ENCODE measurements around the gene GANAB.
"Not testable (repeated sequence)": the region's sequence is repeated elsewhere in the genome, so short reads cannot be mapped to it uniquely, and the experiment has no call there.

The GANAB gene

GRCh38 chr11:62665075-62665598 lies 18.7 kb upstream of the GANAB start, which contains the start of the genes C11orf98 and CSKMT:
TSS of gene C11orf98 (minus strand) at chr11:62665210. CDS start at chr11:62665169, 41 bp downstream.
TSS of gene CSKMT (plus strand) at chr11:62665312. CDS start at chr11:62665880, 568 bp downstream.
- TF ChIP-seq, protein P1, sequence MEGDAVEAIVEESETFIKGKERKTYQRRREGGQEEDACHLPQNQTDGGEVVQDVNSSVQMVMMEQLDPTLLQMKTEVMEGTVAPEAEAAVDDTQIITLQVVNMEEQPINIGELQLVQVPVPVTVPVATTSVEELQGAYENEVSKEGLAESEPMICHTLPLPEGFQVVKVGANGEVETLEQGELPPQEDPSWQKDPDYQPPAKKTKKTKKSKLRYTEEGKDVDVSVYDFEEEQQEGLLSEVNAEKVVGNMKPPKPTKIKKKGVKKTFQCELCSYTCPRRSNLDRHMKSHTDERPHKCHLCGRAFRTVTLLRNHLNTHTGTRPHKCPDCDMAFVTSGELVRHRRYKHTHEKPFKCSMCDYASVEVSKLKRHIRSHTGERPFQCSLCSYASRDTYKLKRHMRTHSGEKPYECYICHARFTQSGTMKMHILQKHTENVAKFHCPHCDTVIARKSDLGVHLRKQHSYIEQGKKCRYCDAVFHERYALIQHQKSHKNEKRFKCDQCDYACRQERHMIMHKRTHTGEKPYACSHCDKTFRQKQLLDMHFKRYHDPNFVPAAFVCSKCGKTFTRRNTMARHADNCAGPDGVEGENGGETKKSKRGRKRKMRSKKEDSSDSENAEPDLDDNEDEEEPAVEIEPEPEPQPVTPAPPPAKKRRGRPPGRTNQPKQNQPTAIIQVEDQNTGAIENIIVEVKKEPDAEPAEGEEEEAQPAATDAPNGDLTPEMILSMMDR (IDR thresholded peaks at IDR 0.05; ENCODE audit: insufficient read depth, low read length, poor library complexity, severe bottlenecking), result no peak
- H3K36me3 ChIP-seq (ENCODE audit: control insufficient read depth, insufficient read depth, low read length), result peaks cover 15% of the 10 kb centered on the region
- peak; percentile 96 for DNase-seq (ENCODE audit: extremely low read depth, insufficient read length)

DNA sequence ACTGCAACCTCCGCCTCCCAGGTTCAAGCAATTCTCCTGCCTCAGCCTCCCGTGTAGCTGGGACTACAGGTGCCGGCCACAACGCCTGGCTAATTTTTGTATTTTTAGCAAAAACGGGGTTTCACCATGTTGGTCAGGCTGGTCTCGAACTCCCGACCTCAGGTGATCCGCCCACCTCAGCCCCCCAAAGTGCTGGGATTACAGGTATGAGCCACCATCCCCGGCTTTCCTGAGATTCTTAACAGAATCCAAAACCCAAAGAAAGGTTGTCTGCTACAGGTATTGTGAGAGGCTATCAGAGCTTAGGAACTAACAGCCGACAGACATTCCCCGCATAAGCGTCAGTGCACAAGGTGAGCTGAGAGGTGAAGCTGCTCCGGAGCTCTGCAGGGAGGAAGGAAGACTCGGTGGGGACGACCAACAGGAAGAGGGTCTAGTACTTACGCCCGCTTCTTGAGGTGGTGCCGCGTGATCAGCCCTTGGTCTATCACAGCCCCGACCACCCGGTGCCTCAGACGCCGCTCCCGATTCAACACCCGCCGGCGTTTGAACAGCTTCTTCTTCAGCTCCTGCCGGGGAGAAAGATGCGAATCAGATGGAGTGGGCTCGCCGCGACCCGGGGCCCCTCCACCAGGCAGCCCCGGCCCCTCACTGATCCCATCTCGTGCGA lies 18.1 kb upstream of the GANAB start:
- H3K36me3 ChIP-seq (ENCODE audit: control insufficient read depth, insufficient read depth, low read length), result peaks cover 15% of the 10 kb centered on the region
- TF ChIP-seq, protein P1 (IDR thresholded peaks at IDR 0.05; ENCODE audit: insufficient read depth, low read length, poor library complexity, severe bottlenecking), result no peak
- H3K4me3 ChIP-seq (replicated peaks; ENCODE audit: low read depth, low read length), result peak overlapping the region; percentile 78
- DNase-seq (ENCODE audit: extremely low read depth, insufficient read length), result no peak
- no peaks in the 10 kb centered on the region for H3K27me3 ChIP-seq (replicated peaks; ENCODE audit: control insufficient read depth, insufficient read depth, low read length)

More at GRCh38 chr11:62665075-62665598, 18.7 kb upstream of the GANAB start, which contains the start of the genes C11orf98 and CSKMT:
- Histone ChIP-seq H3K4me3 (replicated peaks; ENCODE audit: low read depth, low read length) (peak within 1 kb of the TSS; percentile 78), H3K27me3 (replicated peaks; ENCODE audit: control insufficient read depth, insufficient read depth, low read length) (no peaks in the 10 kb centered on the region)

DNA sequence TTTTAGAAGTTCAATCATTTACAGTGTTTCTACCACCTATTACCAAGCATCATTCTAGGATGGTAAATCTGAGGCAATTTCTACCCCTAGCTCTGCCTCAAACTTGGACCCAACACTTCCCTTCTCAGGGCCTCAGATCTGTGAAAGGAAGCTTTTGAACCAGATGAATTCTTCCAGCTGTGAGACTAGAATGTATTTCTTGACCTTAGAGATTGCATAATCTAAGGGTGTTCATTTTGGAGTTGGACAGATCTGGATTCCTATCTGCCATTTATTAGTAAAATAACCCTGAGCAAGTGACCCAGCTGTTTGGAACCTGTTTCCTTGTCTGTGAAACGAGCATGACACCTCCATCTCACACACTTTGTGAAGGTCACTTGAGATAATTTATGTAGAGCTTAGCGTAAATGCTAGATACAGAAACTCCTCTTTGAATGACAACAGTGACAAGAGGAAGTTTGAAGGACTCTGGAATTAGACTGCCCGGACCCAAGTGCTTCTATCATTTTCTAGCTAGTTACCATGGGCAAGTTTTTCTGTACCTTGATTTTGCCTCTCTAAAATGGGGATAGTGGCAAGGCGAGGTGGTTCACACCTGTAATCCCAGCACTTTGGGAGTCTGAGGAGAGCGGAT lies 10.5 kb upstream of the GANAB start:
- TF ChIP-seq, protein P1 (IDR thresholded peaks at IDR 0.05; ENCODE audit: insufficient read depth, low read length, poor library complexity, severe bottlenecking), result no peak
- Histone ChIP-seq H3K36me3 (ENCODE audit: control insufficient read depth, insufficient read depth, low read length) (no peaks in the 10 kb centered on the region), H3K4me3 (replicated peaks; ENCODE audit: low read depth, low read length) (no peak overlapping the region), H3K27me3 (replicated peaks; ENCODE audit: control insufficient read depth, insufficient read depth, low read length) (no peaks in the 10 kb centered on the region)
- no peak for DNase-seq (ENCODE audit: extremely low read depth, insufficient read length)

GRCh38 chr11:62654297-62654696 lies 7.9 kb upstream of the GANAB start:
- H3K27me3 ChIP-seq (replicated peaks; ENCODE audit: control insufficient read depth, insufficient read depth, low read length), result no peaks in the 10 kb centered on the region
- peaks cover 5% of the 10 kb centered on the region for H3K36me3 ChIP-seq (ENCODE audit: control insufficient read depth, insufficient read depth, low read length)
- H3K4me3 ChIP-seq (replicated peaks; ENCODE audit: low read depth, low read length), result no peak overlapping the region
- DNase-seq (ENCODE audit: extremely low read depth, insufficient read length), result no peak
- TF ChIP-seq, protein P1 (IDR thresholded peaks at IDR 0.05; ENCODE audit: insufficient read depth, low read length, poor library complexity, severe bottlenecking), result no peak

DNA sequence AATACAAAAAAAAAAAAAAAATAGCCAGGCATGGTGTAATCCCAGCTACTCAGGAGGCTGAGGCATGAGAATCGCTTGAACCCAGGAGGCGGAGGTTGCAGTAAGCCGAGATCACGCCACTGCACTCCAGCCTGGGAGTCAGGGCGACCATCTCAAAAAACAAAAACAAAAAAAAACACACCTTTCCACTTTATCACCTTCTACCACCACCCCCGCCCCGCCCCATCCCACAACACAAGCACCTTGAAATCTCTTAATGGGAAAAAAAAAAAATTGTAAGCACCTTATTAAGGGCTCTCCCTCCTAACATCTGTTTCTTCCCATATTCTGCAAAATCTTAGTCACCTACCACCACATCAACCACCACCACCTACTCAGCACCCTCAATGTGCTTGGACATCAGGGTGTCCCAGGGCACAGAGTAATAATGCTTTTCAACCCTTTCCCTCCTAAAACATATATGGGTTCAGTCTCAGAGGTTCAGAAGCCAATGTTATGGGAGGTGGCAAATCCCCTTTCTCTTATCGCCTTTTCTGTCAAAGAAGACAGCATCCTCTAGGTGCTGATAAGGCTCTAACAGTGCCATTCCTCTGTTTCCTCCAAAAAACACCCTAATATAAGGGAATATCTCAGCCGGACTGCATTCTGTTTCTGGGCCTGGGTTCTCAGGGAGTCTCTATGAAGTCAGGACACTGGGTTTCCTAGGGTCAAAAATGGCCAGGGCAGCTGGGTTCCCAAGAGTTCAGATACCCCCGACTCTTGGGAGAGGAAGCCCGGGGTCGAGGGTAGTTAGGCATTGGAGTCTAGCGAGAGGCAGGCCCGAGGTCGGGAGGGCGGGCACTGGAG lies 6.0 kb upstream of the GANAB start:
- no peaks in the 10 kb centered on the region for H3K27me3 ChIP-seq (replicated peaks; ENCODE audit: control insufficient read depth, insufficient read depth, low read length)
- no peak for DNase-seq (ENCODE audit: extremely low read depth, insufficient read length)
- H3K36me3 ChIP-seq (ENCODE audit: control insufficient read depth, insufficient read depth, low read length), result peaks cover 19% of the 10 kb centered on the region
- H3K4me3 ChIP-seq (replicated peaks; ENCODE audit: low read depth, low read length), result peak overlapping the region; percentile 98
- TF ChIP-seq, protein P1 (IDR thresholded peaks at IDR 0.05; ENCODE audit: insufficient read depth, low read length, poor library complexity, severe bottlenecking), result no peak

DNA sequence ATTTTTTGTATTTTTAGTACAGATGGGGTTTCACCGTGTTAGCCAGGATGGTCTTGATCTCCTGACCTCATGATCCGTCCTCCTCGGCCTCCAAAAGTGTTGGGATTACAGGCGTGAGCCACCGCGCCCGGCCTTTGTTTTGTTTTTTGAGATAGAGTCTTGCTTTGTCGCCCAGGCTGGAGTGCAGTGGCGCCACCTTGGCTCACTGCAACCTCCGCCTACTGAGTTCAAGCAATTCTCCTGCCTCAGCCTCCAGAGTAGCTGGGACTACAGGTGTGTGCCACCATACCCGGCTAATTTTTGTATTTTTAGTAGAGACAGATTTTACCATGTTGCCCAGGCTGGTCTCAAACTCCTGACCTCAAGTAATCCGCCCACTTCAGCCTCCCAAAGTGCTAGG lies 3.9 kb upstream of the GANAB start:
- DNase-seq (ENCODE audit: extremely low read depth, insufficient read length); H3K27me3 ChIP-seq (replicated peaks; ENCODE audit: control insufficient read depth, insufficient read depth, low read length); H3K4me3 ChIP-seq (replicated peaks; ENCODE audit: low read depth, low read length): not testable (repeated sequence)
- H3K36me3 ChIP-seq (ENCODE audit: control insufficient read depth, insufficient read depth, low read length), result peaks cover 19% of the 10 kb centered on the region

Measured in GM06990 (cell line).